Heart left ventricle (tissue), 16 donors: ENCODE data around the gene STAG3. TPM values are rescaled to one million over a fixed set of nuclear protein-coding genes. Genes with fewer than 3 reads are reported as not detected.
"Not testable (repeated sequence)": the region's sequence is repeated elsewhere in the genome, so short reads cannot be mapped to it uniquely, and the experiment has no call there.

Source experiments
- ATAC-seq, 4 donors: fragments of 200-7000 bp; cut with Tn5 transposase; one replicate each; pipeline ENCODE4 v1.9.1; 2020 to 2022; ENCODE audit warnings: moderate library complexity in 4 of 4, mild to moderate bottlenecking in 3 of 4, moderate number of reproducible peaks in 1 of 4
- DNase-seq, 5 donors: peaks; one replicate each; pipeline ENCODE4 v3.0.0-alpha.2; 2020
- H3K27ac ChIP-seq, 12 donors: fragments of 200-600 bp; sonication (generic) in 4 of 12; one replicate each; pipeline versions ENCODE4 v1.5.0 to v1.8.0; 2016 to 2022; ENCODE audit warnings: mild to moderate bottlenecking in 2 of 12
- H3K27me3 ChIP-seq, 9 donors: fragments of 200-600 bp; sonication (generic) in 2 of 9; one replicate each; pipeline versions ENCODE4 v1.5.1 to v1.8.0; 2016 to 2022; ENCODE audit warnings: mild to moderate bottlenecking in 3 of 9
- H3K36me3 ChIP-seq, 9 donors: fragments of 200-600 bp; sonication (generic) in 2 of 9; one replicate each; pipeline versions ENCODE4 v1.5.0 to v1.8.0; 2018 to 2022; ENCODE audit warnings: mild to moderate bottlenecking in 2 of 9
- H3K4me1 ChIP-seq, 12 donors: fragments of 200-600 bp; sonication (generic) in 4 of 12; one replicate each; pipeline versions ENCODE4 v1.5.0 to v1.8.0; 2016 to 2022; ENCODE audit warnings: mild to moderate bottlenecking in 3 of 12
- H3K4me3 ChIP-seq, 12 donors: fragments of 200-600 bp; sonication (generic) in 4 of 12; one replicate each; pipeline versions ENCODE4 v1.5.0 to v1.8.0; 2017 to 2022; ENCODE audit warnings: mild to moderate bottlenecking in 9 of 12, moderate library complexity in 4 of 12
- H3K9me3 ChIP-seq, 12 donors: fragments of 200-600 bp; sonication (generic) in 4 of 12; one replicate each; pipeline versions ENCODE4 v1.5.0 to v1.8.0; 2016 to 2022; ENCODE audit warnings: mild to moderate bottlenecking in 1 of 12
- CTCF ChIP-seq, 12 donors: fragments of 200-600 bp; sonication (generic) in 4 of 12; IDR thresholded peaks; one replicate each; pipeline versions ENCODE4 v1.5.0 to v1.8.0; 2018 to 2022; ENCODE audit warnings: antibody characterized with exemption in 12 of 12, mild to moderate bottlenecking in 5 of 12
- POLR2A ChIP-seq, 2 donors: fragments of 450-650 bp; IDR thresholded peaks; one replicate each; pipeline ENCODE4 v1.6.1; 2017; ENCODE audit warnings: antibody characterized with exemption in 2 of 2, mild to moderate bottlenecking in 2 of 2, moderate library complexity in 2 of 2
- WGBS, 4 donors: extraction: QIAGEN DNeasy Blood & Tissue Kit in 2 of 4; methylation state at CpG; one replicate each; pipeline versions ENCODE4 v1.1.5 to v1.1.7; 2013 to 2018; 5-methylcytosine and 5-hydroxymethylcytosine counted together
- intact Hi-C, 10 donors: fragments of 100-400 bp; cut with DNase I; formaldehyde crosslinking; loops; one replicate each; pipeline versions ENCODE4 v1.11.1 to v1.14.2; 2022
- polyA plus RNA-seq, 2 donors: library from polyadenylated mRNA; stranded (reverse); fragments of 200-250 nt; gene quantifications; one replicate each; pipeline ENCODE4 v1.2.3, GENCODE V29; 2013
- total RNA-seq, 9 donors: library from RNA; depleted of rRNA in 2 of 9; stranded (reverse); fragments of >200 nt in 2 of 9; fragmentation: NEBNext Ultra II Directional in 3 of 9; extraction: Animal tissue kit (Norgen Biotek cat#: 25700) in 3 of 9; gene quantifications; one replicate each; pipeline versions ENCODE4 v1.1.0 to v1.2.4, GENCODE V29; 2016 to 2023
- donor health status: ischemic (EF 13 %, LVEDD 7.1; RV severe dilation, severe dysfunction).
- donor health status: healthy with polysubstance abuse.
- donor health status: DM: no; HTN: yes; CAD: no.
- donor health status: DM: no; HTN: no; CAD: no.
- donor health status: ischemic (EF 25% LVEDD 6.9; RV normal size, moderate dysfunction).
- donor health status: ischemic (EF 25% LVEDD 5.7; RV mildly dilated, moderate dysfunction).
- donor health status: healthy.
- donor health status: DM: yes; HTN: yes; CAD: no.
- donor health status: ischemic (EF 35%, LVEDD 5.7; RV mildly dilated, moderate dysfunction).
- donor health status: nonischemic (EF 11% LVEDD 7.7; RV severe dilation, severe dysfunction).
- donor health status: DM: yes; HTN: yes; CAD: no.
- donor health status: PGD.
- donor health status: ischemic (EF 29% LVEDD 5.4; RV normal size, mild dysfunction).
- donor health status: nonischemic (EF 23%, LVEDD 6.1; RV moderate dilation, normal function).

The STAG3 gene
- total and polyA plus RNA-seq, 11 donors: 0.09 to 1.3 (median 0.58) TPM; not detected in 1

DNA sequence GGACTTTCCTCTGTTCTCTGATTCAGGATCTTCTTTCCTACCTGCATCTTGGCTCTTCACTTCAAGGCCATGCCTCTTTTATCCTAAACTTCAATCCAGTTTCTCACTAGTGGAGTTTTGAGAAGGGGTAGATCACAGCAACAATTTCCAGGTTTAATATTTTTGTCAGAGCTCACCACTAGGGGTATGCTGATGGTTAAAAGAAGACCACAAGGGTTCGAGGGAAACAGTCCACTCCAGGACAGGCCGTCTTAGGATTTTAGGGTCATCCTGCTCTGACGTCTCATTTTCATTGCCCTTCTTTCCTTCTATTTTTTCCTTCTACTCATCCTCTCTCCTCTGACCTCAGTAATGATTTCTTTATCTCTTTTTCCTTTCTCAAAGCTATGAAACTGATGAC is 11.3 kb downstream of the STAG3 start:
- Histone ChIP-seq H3K36me3 (no peaks in the 10 kb centered on the region), H3K27ac (no peak overlapping the region), H3K4me3 (no peak overlapping the region), H3K27me3 (no peaks in the 10 kb centered on the region), H3K9me3 (no peaks in the 10 kb centered on the region), H3K4me1 (peaks cover 0 to 13% (median 0%) of the 10 kb centered on the region in 12 donors)
- DNase-seq: no peak
- WGBS, 4 donors: 66 to 82% (median 77%) methylated on average over 3 of the region's 3 CpGs
- no peak for ATAC-seq
- no peak for TF ChIP-seq POLR2A (IDR thresholded peaks at IDR 0.05)
- TF ChIP-seq CTCF (IDR thresholded peaks at IDR 0.05): no peak
- intact Hi-C loops: no loop called here

GRCh38 chr7:100190048-100190711 is 12.5 kb downstream of the STAG3 start:
- intact Hi-C loops: no loop called here
- Histone ChIP-seq H3K27ac (no peak overlapping the region), H3K4me1 (peaks cover 0 to 13% (median 0%) of the 10 kb centered on the region in 12 donors), H3K9me3 (no peaks in the 10 kb centered on the region), H3K4me3 (no peak overlapping the region), H3K36me3 (no peaks in the 10 kb centered on the region), H3K27me3 (no peaks in the 10 kb centered on the region)
- 66 to 73% (median 69%) methylated on average over 4 of the region's 4 CpGs for WGBS, 4 donors
- no peak for ATAC-seq
- no peak for DNase-seq
- no peak for TF ChIP-seq POLR2A (IDR thresholded peaks at IDR 0.05)
- TF ChIP-seq CTCF (IDR thresholded peaks at IDR 0.05): peak in 9 of 12 donors; percentile 14 to 45 (median 31)

DNA sequence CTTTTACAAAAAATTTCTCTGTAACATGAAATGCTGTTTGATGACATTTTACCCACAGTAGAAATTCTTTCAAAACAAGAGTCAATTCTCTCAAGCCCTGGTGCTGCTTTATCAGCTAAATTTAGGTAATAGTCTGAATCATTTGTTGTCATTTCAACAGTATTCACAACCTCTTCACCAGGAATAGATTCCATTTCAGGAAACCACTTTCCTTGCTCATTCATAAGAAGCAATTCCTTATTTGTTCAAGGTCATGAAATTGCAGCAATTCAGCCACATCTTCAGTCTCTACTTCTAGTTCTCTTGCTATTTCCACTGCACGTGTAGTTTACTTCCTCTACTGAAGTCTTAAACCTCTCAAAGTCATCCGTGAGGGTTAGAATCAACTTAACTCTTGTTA is 14.1 kb downstream of the STAG3 start:
- WGBS, 4 donors: 61 to 68% (median 67%) methylated on average over 2 of the region's 2 CpGs
- intact Hi-C loops: no loop called here
- TF ChIP-seq CTCF (IDR thresholded peaks at IDR 0.05) (no peak), POLR2A (IDR thresholded peaks at IDR 0.05) (no peak)
- no peaks in the 10 kb centered on the region for H3K9me3 ChIP-seq
- DNase-seq (no peak), ATAC-seq (no peak)
- H3K4me1 ChIP-seq: peaks cover 0 to 13% (median 0%) of the 10 kb centered on the region in 12 donors
- H3K27ac ChIP-seq: no peak overlapping the region
- no peaks in the 10 kb centered on the region for H3K36me3 ChIP-seq
- H3K27me3 ChIP-seq: no peaks in the 10 kb centered on the region
- no peak overlapping the region for H3K4me3 ChIP-seq

- H3K36me3 ChIP-seq, H3K9me3 ChIP-seq, H3K27me3 ChIP-seq, H3K4me3 ChIP-seq, H3K27ac ChIP-seq, DNase-seq, intact Hi-C loops, ATAC-seq: not testable (repeated sequence)
- peaks cover 0 to 13% (median 0%) of the 10 kb centered on the region in 12 donors for H3K4me1 ChIP-seq
- 91 to 96% (median 93%) methylated on average over 6 of the region's 6 CpGs for WGBS, 4 donors
Observed at GRCh38 chr7:100192281-100192862, 14.7 kb downstream of the STAG3 start.
